Naive B cell (primary cell): ENCODE measurements around the gene VEPH1. TPM values are rescaled to one million over a fixed set of nuclear protein-coding genes. Genes with fewer than 3 reads are reported as not detected.

Experiments
- ATAC-seq, 2 donors: fragments of 150-1000 bp; cut with Tn5 transposase; 2 replicates each; pipeline ENCODE4 v1.10.0; 2021; ENCODE audit warnings: low read depth in 2 of 2, mild to moderate bottlenecking in 2 of 2, moderate library complexity in 2 of 2
- DNase-seq: peaks from one replicate; pipeline ENCODE4 v3.0.0; 2022
- H3K27ac Mint-ChIP-seq, 6 donors: one replicate each; pipeline ENCODE4 v1.8.0; 2020 to 2022; ENCODE audit warnings: mild to moderate bottlenecking in 6 of 6, mixed read lengths in 6 of 6, moderate library complexity in 5 of 6, inconsistent platforms in 2 of 6
- H3K27me3 Mint-ChIP-seq, 3 donors: one replicate each; pipeline ENCODE4 v1.8.0; 2021 to 2022; ENCODE audit warnings: mixed read lengths in 3 of 3, mild to moderate bottlenecking in 1 of 3
- H3K36me3 Mint-ChIP-seq, 2 donors: one replicate each; pipeline ENCODE4 v1.8.0; 2020 to 2022; ENCODE audit warnings: mixed read lengths in 2 of 2, inconsistent platforms in 1 of 2, mild to moderate bottlenecking in 1 of 2
- H3K4me1 Mint-ChIP-seq, 3 donors: one replicate each; pipeline ENCODE4 v1.8.0; 2020 to 2022; ENCODE audit warnings: mixed read lengths in 3 of 3, inconsistent platforms in 1 of 3, mild to moderate bottlenecking in 1 of 3, moderate library complexity in 1 of 3
- H3K4me3 Mint-ChIP-seq, 8 donors: one replicate each; pipeline ENCODE4 v1.8.0; 2020 to 2022; ENCODE audit warnings: mild to moderate bottlenecking in 8 of 8, mixed read lengths in 8 of 8, moderate library complexity in 8 of 8, inconsistent platforms in 2 of 8
- H3K9me3 Mint-ChIP-seq, 7 donors: one replicate each; pipeline ENCODE4 v1.8.0; 2020 to 2022; ENCODE audit warnings: mixed read lengths in 7 of 7, mild to moderate bottlenecking in 5 of 7, inconsistent platforms in 2 of 7, moderate library complexity in 1 of 7
- polyA plus RNA-seq, 6 donors: library from polyadenylated mRNA; unstranded; fragments of 300-500 nt; fragmentation: Illumina TruSeq; gene quantifications; one replicate each; pipeline ENCODE4 v1.2.3, GENCODE V29; 2021; ENCODE audit warnings: low read depth in 6 of 6

The VEPH1 gene
- polyA plus RNA-seq, 6 donors from 2014 or later = 0.20 to 1.6 TPM; not detected in 4

DNA sequence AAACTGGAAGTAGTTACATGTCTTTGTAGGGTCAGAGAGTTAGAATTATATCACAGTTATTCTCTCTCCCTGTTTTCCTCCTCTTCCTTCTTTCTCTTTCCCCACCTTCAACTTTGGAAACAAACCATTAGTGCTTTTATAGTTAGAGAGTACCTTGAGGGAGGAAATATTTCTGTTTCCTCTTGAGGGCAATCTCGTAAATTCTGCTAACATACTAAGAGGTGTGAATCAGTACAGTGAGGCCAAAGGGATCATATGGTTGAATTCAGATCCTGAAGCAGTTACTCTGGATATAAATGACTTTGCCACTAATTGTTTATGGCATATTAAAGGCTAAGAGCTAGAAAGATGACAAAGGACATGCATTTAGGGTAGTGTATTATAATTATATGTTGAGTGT is 283.0 kb downstream of the VEPH1 start:
- H3K9me3 Mint-ChIP-seq = no peaks in the 10 kb centered on the region
- ATAC-seq = no peak
- no peak for DNase-seq
- no peaks in the 10 kb centered on the region for H3K27me3 Mint-ChIP-seq
- H3K4me3 Mint-ChIP-seq = no peak overlapping the region
- H3K36me3 Mint-ChIP-seq = no peaks in the 10 kb centered on the region
- no peaks in the 10 kb centered on the region for H3K4me1 Mint-ChIP-seq
- H3K27ac Mint-ChIP-seq = no peak overlapping the region

DNA sequence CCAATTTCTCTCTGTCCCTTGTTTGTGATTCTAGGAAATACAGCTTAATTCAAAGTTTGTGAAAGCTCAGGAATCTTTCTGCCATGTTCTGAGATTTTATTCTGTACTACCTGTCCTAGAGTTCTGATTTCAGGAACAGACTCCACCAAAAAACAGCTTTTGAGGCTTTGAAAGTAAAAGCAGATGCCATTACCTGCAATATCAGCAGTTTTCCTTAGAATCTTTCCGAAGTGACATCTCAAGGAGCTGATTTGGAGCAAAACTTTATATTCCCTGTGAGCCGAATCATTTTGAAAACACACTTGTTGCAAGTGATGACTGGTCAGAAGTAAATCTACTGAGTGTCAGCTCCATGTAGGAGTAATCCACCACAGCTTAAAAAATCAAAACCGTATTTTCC is 284.0 kb downstream of the VEPH1 start:
- H3K4me3 Mint-ChIP-seq = no peak overlapping the region
- ATAC-seq = no peak
- H3K27ac Mint-ChIP-seq = no peak overlapping the region
- H3K4me1 Mint-ChIP-seq = no peaks in the 10 kb centered on the region
- no peaks in the 10 kb centered on the region for H3K9me3 Mint-ChIP-seq
- H3K27me3 Mint-ChIP-seq = no peaks in the 10 kb centered on the region
- no peak for DNase-seq
- H3K36me3 Mint-ChIP-seq = no peaks in the 10 kb centered on the region

Other genes starting within 250 kb of the VEPH1 start
- gene PTX3, start 66.6 kb downstream of the VEPH1 start, polyA plus RNA-seq = under 1 TPM in 1 of 6 donors, not detected in 5; 0.20 TPM